ENCODE results near the gene LRP2.
"Not testable (repeated sequence)": the region's sequence is repeated elsewhere in the genome, so short reads cannot be mapped to it uniquely, and the experiment has no call there.

Gene LRP2

DNA sequence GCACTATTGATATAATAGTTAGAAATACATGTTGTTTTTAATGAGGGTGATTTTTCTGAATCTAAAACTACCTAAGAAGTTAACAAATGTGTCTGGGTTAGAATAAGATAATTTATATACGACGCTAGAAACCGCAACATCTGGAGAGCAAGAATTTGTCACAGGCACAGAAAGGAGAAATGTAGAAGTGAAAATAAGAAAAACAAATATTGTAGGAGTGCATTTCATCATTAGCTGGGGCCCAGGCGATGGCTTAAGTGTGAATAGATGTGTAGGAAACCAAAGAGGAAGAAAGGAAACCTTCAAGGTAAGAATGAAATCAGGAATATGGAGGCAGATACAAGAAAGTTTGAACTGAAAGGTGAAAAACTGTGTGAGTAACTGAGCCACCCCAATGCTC lies 90.3 kb downstream of the LRP2 start:
- Histone ChIP-seq H3K27me3 (ENCODE audit: insufficient read depth, low read depth) (no peaks in the 10 kb centered on the region), H3K4me1 (ENCODE audit: low read depth, poor library complexity, severe bottlenecking) (no peaks in the 10 kb centered on the region), H4K20me1 (ENCODE audit: insufficient read depth) (no peaks in the 10 kb centered on the region), H2AFZ (ENCODE audit: low read depth) (no peak overlapping the region), H3K79me2 (ENCODE audit: insufficient read depth, low read depth) (no peaks in the 10 kb centered on the region), H3K27ac (no peak overlapping the region), H3K4me3 (IDR thresholded peaks at IDR 0.05; ENCODE audit: insufficient read depth, low read depth, low read length) (no peak overlapping the region), H3K36me3 (ENCODE audit: insufficient read depth) (no peaks in the 10 kb centered on the region), H3K4me2 (no peak overlapping the region), H3K9ac (no peak overlapping the region)
- TF ChIP-seq, protein P1, sequence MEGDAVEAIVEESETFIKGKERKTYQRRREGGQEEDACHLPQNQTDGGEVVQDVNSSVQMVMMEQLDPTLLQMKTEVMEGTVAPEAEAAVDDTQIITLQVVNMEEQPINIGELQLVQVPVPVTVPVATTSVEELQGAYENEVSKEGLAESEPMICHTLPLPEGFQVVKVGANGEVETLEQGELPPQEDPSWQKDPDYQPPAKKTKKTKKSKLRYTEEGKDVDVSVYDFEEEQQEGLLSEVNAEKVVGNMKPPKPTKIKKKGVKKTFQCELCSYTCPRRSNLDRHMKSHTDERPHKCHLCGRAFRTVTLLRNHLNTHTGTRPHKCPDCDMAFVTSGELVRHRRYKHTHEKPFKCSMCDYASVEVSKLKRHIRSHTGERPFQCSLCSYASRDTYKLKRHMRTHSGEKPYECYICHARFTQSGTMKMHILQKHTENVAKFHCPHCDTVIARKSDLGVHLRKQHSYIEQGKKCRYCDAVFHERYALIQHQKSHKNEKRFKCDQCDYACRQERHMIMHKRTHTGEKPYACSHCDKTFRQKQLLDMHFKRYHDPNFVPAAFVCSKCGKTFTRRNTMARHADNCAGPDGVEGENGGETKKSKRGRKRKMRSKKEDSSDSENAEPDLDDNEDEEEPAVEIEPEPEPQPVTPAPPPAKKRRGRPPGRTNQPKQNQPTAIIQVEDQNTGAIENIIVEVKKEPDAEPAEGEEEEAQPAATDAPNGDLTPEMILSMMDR (conservative IDR thresholded peaks at IDR 0.05; ENCODE audit: low read depth, low read length), result no peak

DNA sequence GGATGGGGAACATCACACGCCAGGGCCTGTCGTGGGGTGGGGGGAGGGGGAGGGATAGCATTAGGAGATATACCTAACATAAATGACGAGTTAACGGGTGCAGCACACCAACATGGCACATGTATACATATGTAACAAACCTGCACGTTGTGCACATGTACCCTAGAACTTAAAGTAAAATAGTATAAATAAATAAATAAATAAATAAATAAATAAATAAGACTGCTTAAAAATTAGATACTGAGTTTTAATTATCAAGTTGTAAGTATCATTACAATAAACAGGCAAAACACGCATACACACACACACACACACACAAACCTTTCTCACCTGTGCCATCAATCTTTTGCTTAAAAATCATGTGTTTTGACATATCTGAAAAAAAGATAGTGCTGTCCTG lies 91.8 kb downstream of the LRP2 start:
- not testable (repeated sequence) for H3K4me2 ChIP-seq; H3K36me3 ChIP-seq (ENCODE audit: insufficient read depth); H4K20me1 ChIP-seq (ENCODE audit: insufficient read depth)

DNA sequence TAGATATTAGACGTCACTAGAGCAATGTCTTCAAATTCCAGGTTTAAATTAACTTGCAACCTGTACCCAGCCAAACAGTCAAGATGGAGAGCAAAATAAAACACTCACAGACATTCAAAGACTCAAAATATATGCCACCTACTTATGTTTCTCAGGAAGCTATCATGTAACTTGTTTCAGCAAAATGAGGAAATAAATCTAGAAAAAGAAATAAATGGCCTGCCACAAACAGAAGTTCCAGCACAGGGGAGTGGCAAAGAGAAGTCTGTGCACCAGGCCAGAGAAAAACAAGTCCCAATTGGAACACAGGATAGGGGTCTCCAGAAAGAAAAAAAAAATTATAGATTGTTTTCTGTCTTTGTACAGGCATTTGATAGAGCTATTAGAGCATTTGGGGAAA lies 96.7 kb downstream of the LRP2 start:
- H4K20me1 ChIP-seq (ENCODE audit: insufficient read depth), result no peaks in the 10 kb centered on the region
- TF ChIP-seq, protein P1 (conservative IDR thresholded peaks at IDR 0.05; ENCODE audit: low read depth, low read length), result no peak
- H3K27me3 ChIP-seq (ENCODE audit: insufficient read depth, low read depth), result no peaks in the 10 kb centered on the region
- no peaks in the 10 kb centered on the region for H3K4me1 ChIP-seq (ENCODE audit: low read depth, poor library complexity, severe bottlenecking)
- no peak overlapping the region for H3K27ac ChIP-seq
- no peak overlapping the region for H3K9ac ChIP-seq
- no peaks in the 10 kb centered on the region for H3K79me2 ChIP-seq (ENCODE audit: insufficient read depth, low read depth)
- no peaks in the 10 kb centered on the region for H3K36me3 ChIP-seq (ENCODE audit: insufficient read depth)
- no peak overlapping the region for H2AFZ ChIP-seq (ENCODE audit: low read depth)
- no peak overlapping the region for H3K4me3 ChIP-seq (IDR thresholded peaks at IDR 0.05; ENCODE audit: insufficient read depth, low read depth, low read length)
- no peak overlapping the region for H3K4me2 ChIP-seq

More for the DNA sequence above, 91.8 kb downstream of the LRP2 start:
- H3K9ac ChIP-seq; H3K79me2 ChIP-seq (ENCODE audit: insufficient read depth, low read depth); H3K4me1 ChIP-seq (ENCODE audit: low read depth, poor library complexity, severe bottlenecking); H3K27ac ChIP-seq; H3K27me3 ChIP-seq (ENCODE audit: insufficient read depth, low read depth); H2AFZ ChIP-seq (ENCODE audit: low read depth); H3K4me3 ChIP-seq (IDR thresholded peaks at IDR 0.05; ENCODE audit: insufficient read depth, low read depth, low read length): not testable (repeated sequence)

DNA sequence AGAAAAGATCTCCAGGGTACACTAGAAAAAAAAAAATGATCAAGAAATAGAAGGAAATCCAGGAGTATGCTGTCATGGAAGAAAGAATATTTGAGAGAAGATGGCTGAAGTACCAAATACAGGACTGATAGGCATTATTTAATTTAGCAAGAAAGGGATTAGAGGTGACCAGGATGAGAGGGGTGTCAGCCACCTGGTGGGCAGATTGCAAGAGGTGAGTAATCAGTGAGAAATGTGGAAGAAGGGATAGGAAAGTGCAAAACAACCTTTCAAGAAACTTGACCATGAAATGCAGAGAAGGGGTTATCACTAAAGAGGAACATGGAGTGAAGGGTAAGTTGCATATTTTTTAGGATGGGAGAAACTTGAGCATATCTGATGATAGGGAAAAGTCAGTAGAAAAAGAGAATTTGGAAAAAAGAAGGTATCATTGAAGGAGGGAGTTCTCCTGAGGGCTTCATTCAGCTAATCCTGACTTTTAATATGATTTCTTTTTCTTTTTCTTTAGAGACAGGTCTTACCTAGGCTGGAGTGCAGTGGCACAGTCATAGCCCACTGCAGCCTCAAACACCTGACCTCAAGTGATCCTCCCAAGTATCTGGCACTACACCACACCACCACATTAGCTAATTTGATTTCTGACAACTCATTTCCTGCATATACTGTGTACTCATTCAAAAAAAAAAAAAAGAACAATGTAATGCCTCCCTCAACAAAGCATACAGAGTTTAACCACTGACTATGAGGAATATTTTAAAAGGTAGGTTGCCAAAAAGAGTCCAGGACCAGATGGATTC lies 101.3 kb downstream of the LRP2 start:
- Histone ChIP-seq H4K20me1 (ENCODE audit: insufficient read depth) (no peaks in the 10 kb centered on the region), H3K4me3 (IDR thresholded peaks at IDR 0.05; ENCODE audit: insufficient read depth, low read depth, low read length) (no peak overlapping the region), H3K79me2 (ENCODE audit: insufficient read depth, low read depth) (no peaks in the 10 kb centered on the region), H3K4me1 (ENCODE audit: low read depth, poor library complexity, severe bottlenecking) (no peaks in the 10 kb centered on the region), H3K27ac (no peak overlapping the region), H2AFZ (ENCODE audit: low read depth) (no peak overlapping the region), H3K36me3 (ENCODE audit: insufficient read depth) (no peaks in the 10 kb centered on the region), H3K9ac (no peak overlapping the region), H3K27me3 (ENCODE audit: insufficient read depth, low read depth) (no peaks in the 10 kb centered on the region), H3K4me2 (no peak overlapping the region)
- TF ChIP-seq, protein P1 (conservative IDR thresholded peaks at IDR 0.05; ENCODE audit: low read depth, low read length), result no peak

DNA sequence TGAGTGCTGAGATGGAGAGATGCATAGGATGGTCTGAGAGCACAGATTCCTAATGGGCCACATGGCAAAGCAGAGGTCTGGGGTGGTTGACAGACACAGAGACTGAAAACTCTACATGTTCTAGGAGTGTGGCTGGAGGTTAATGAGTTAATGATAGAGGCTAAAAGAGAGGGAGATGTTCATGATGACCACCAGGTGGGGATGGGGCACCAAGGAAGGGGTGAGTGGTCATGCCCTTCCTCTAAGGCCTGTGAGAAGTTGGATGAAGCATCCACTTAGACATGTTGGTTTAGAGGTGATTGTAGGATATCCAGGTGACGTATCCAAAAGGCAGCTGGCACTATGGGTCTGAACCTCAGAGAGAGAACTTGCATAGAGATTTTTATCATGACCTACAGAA lies 102.1 kb downstream of the LRP2 start:
- Histone ChIP-seq H3K4me1 (ENCODE audit: low read depth, poor library complexity, severe bottlenecking) (no peaks in the 10 kb centered on the region), H3K27ac (no peak overlapping the region), H3K4me3 (IDR thresholded peaks at IDR 0.05; ENCODE audit: insufficient read depth, low read depth, low read length) (no peak overlapping the region), H3K4me2 (no peak overlapping the region), H3K27me3 (ENCODE audit: insufficient read depth, low read depth) (no peaks in the 10 kb centered on the region), H3K36me3 (ENCODE audit: insufficient read depth) (no peaks in the 10 kb centered on the region), H2AFZ (ENCODE audit: low read depth) (no peak overlapping the region), H3K9ac (no peak overlapping the region), H3K79me2 (ENCODE audit: insufficient read depth, low read depth) (no peaks in the 10 kb centered on the region), H4K20me1 (ENCODE audit: insufficient read depth) (no peaks in the 10 kb centered on the region)
- TF ChIP-seq, protein P1 (conservative IDR thresholded peaks at IDR 0.05; ENCODE audit: low read depth, low read length), result no peak
